Measurements from ENCODE around the gene UHRF2. TPM values are rescaled to one million over a fixed set of nuclear protein-coding genes. Genes with fewer than 3 reads are reported as not detected.
"Not testable (repeated sequence)": the region's sequence is repeated elsewhere in the genome, so short reads cannot be mapped to it uniquely, and the experiment has no call there.

The UHRF2 gene
- total RNA-seq = 100 to 1,000 TPM in 1 of 2 donors, 10 to 100 TPM in 1; 77.5 to 104 TPM
- 10 to 100 TPM; 37.7 to 55.4 TPM for polyA plus RNA-seq (ENCODE audit: insufficient read length in 2 of 2)
- long read RNA-seq, donor 1, partial matches to known transcripts = 0 of 6 reads
- long read RNA-seq, donor 1, other reads (novel, unspliced or antisense) = 0 of 6 reads
- long read RNA-seq, donor 2, partial matches to known transcripts = 0 of 1 reads
- long read RNA-seq, donor 2, other reads (novel, unspliced or antisense) = 0 of 1 reads
- long read RNA-seq, donor 3, partial matches to known transcripts = 0 of 2 reads
- long read RNA-seq, donor 3, other reads (novel, unspliced or antisense) = 0 of 2 reads
- long read RNA-seq, donor 4, partial matches to known transcripts = 0 of 4 reads
- long read RNA-seq, donor 4, other reads (novel, unspliced or antisense) = 0 of 4 reads

GRCh38 chr9:6412487-6413364 lies at the start of gene UHRF2:
Gene UHRF2 (plus strand): TSS chr9:6413199. CDS start chr9:6413491, 292 bp downstream.
- Histone ChIP-seq H3K4me3 (ENCODE audit: low read depth, low read length) (peak within 1 kb of the TSS; percentile 75), H3K4me1 (ENCODE audit: control insufficient read depth, insufficient read depth, low read length) (peaks cover 15% of the 10 kb centered on the region), H3K36me3 (ENCODE audit: control insufficient read depth, insufficient read depth, low read length) (peaks cover 4% of the 10 kb centered on the region), H3K27me3 (ENCODE audit: control insufficient read depth, insufficient read depth, low read length) (no peaks in the 10 kb centered on the region), H3K9me3 (ENCODE audit: control insufficient read depth, insufficient read depth, low read length) (no peaks in the 10 kb centered on the region), H3K27ac (ENCODE audit: low read depth, low read length) (peak within 1 kb of the TSS; percentile 97)
- under 1% methylated on average over 83 of the region's 88 CpGs for WGBS (ENCODE audit: insufficient coverage)
- peak; percentile 96 to 99 (median 96) for DNase-seq (ENCODE audit: low read depth in 4 of 6, low spot score in 6 of 6)

- no CpG with 5 or more reads among the region's 4 CpGs for WGBS (ENCODE audit: insufficient coverage)
- no peaks in the 10 kb centered on the region for H3K27me3 ChIP-seq (ENCODE audit: control insufficient read depth, insufficient read depth, low read length)
- H3K36me3 ChIP-seq (ENCODE audit: control insufficient read depth, insufficient read depth, low read length) = no peaks in the 10 kb centered on the region
- no peak overlapping the region for H3K4me3 ChIP-seq (ENCODE audit: low read depth, low read length)
- peaks cover 3% of the 10 kb centered on the region for H3K9me3 ChIP-seq (ENCODE audit: control insufficient read depth, insufficient read depth, low read length)
- H3K4me1 ChIP-seq (ENCODE audit: control insufficient read depth, insufficient read depth, low read length) = no peaks in the 10 kb centered on the region
- no peak overlapping the region for H3K27ac ChIP-seq (ENCODE audit: low read depth, low read length)
- DNase-seq (ENCODE audit: low read depth in 4 of 6, low spot score in 6 of 6) = no peak
Observed at GRCh38 chr9:6367128-6367890, 45.7 kb upstream of the UHRF2 start.

GRCh38 chr9:6368831-6369230 lies 44.2 kb upstream of the UHRF2 start:
- WGBS (ENCODE audit: insufficient coverage) = no CpG with 5 or more reads among the region's 2 CpGs

GRCh38 chr9:6381477-6382012 lies 31.5 kb upstream of the UHRF2 start:
- no CpG with 5 or more reads among the region's 4 CpGs for WGBS (ENCODE audit: insufficient coverage)
- not testable (repeated sequence) for H3K4me1 ChIP-seq (ENCODE audit: control insufficient read depth, insufficient read depth, low read length)

More at GRCh38 chr9:6368831-6369230, 44.2 kb upstream of the UHRF2 start:
- Histone ChIP-seq H3K27ac (ENCODE audit: low read depth, low read length) (no peak overlapping the region), H3K4me1 (ENCODE audit: control insufficient read depth, insufficient read depth, low read length) (no peaks in the 10 kb centered on the region), H3K27me3 (ENCODE audit: control insufficient read depth, insufficient read depth, low read length) (no peaks in the 10 kb centered on the region), H3K9me3 (ENCODE audit: control insufficient read depth, insufficient read depth, low read length) (peaks cover 3% of the 10 kb centered on the region), H3K36me3 (ENCODE audit: control insufficient read depth, insufficient read depth, low read length) (no peaks in the 10 kb centered on the region), H3K4me3 (ENCODE audit: low read depth, low read length) (no peak overlapping the region)
- DNase-seq (ENCODE audit: low read depth in 4 of 6, low spot score in 6 of 6) = no peak

GRCh38 chr9:6382681-6383080 lies 30.3 kb upstream of the UHRF2 start:
- Histone ChIP-seq H3K36me3 (ENCODE audit: control insufficient read depth, insufficient read depth, low read length) (no peaks in the 10 kb centered on the region), H3K27me3 (ENCODE audit: control insufficient read depth, insufficient read depth, low read length) (no peaks in the 10 kb centered on the region), H3K9me3 (ENCODE audit: control insufficient read depth, insufficient read depth, low read length) (no peaks in the 10 kb centered on the region), H3K4me3 (ENCODE audit: low read depth, low read length) (no peak overlapping the region), H3K27ac (ENCODE audit: low read depth, low read length) (no peak overlapping the region), H3K4me1 (ENCODE audit: control insufficient read depth, insufficient read depth, low read length) (no peaks in the 10 kb centered on the region)
- no peak for DNase-seq (ENCODE audit: low read depth in 4 of 6, low spot score in 6 of 6)
- no CpG with 5 or more reads among the region's 1 CpG for WGBS (ENCODE audit: insufficient coverage)

More at GRCh38 chr9:6381477-6382012, 31.5 kb upstream of the UHRF2 start:
- H3K9me3 ChIP-seq (ENCODE audit: control insufficient read depth, insufficient read depth, low read length); H3K27ac ChIP-seq (ENCODE audit: low read depth, low read length); H3K27me3 ChIP-seq (ENCODE audit: control insufficient read depth, insufficient read depth, low read length); H3K36me3 ChIP-seq (ENCODE audit: control insufficient read depth, insufficient read depth, low read length); H3K4me3 ChIP-seq (ENCODE audit: low read depth, low read length); DNase-seq (ENCODE audit: low read depth in 4 of 6, low spot score in 6 of 6): not testable (repeated sequence)

GRCh38 chr9:6383551-6384225 lies 29.3 kb upstream of the UHRF2 start:
- Histone ChIP-seq H3K4me1 (ENCODE audit: control insufficient read depth, insufficient read depth, low read length) (no peaks in the 10 kb centered on the region), H3K9me3 (ENCODE audit: control insufficient read depth, insufficient read depth, low read length) (no peaks in the 10 kb centered on the region), H3K27me3 (ENCODE audit: control insufficient read depth, insufficient read depth, low read length) (no peaks in the 10 kb centered on the region), H3K4me3 (ENCODE audit: low read depth, low read length) (no peak overlapping the region), H3K36me3 (ENCODE audit: control insufficient read depth, insufficient read depth, low read length) (no peaks in the 10 kb centered on the region), H3K27ac (ENCODE audit: low read depth, low read length) (no peak overlapping the region)
- no CpG with 5 or more reads among the region's 7 CpGs for WGBS (ENCODE audit: insufficient coverage)
- no peak for DNase-seq (ENCODE audit: low read depth in 4 of 6, low spot score in 6 of 6)

GRCh38 chr9:6384732-6385131 lies 28.3 kb upstream of the UHRF2 start:
- Histone ChIP-seq H3K9me3 (ENCODE audit: control insufficient read depth, insufficient read depth, low read length) (no peaks in the 10 kb centered on the region), H3K27ac (ENCODE audit: low read depth, low read length) (no peak overlapping the region), H3K4me1 (ENCODE audit: control insufficient read depth, insufficient read depth, low read length) (no peaks in the 10 kb centered on the region), H3K27me3 (ENCODE audit: control insufficient read depth, insufficient read depth, low read length) (no peaks in the 10 kb centered on the region), H3K4me3 (ENCODE audit: low read depth, low read length) (no peak overlapping the region), H3K36me3 (ENCODE audit: control insufficient read depth, insufficient read depth, low read length) (no peaks in the 10 kb centered on the region)
- no peak for DNase-seq (ENCODE audit: low read depth in 4 of 6, low spot score in 6 of 6)
- WGBS (ENCODE audit: insufficient coverage) = 80% methylated on average over 1 of the region's 2 CpGs

GRCh38 chr9:6399071-6399470 lies 13.9 kb upstream of the UHRF2 start:
- no peak overlapping the region for H3K4me3 ChIP-seq (ENCODE audit: low read depth, low read length)
- H3K4me1 ChIP-seq (ENCODE audit: control insufficient read depth, insufficient read depth, low read length) = no peaks in the 10 kb centered on the region
- 24% methylated on average over 2 of the region's 2 CpGs for WGBS (ENCODE audit: insufficient coverage)
- H3K36me3 ChIP-seq (ENCODE audit: control insufficient read depth, insufficient read depth, low read length) = no peaks in the 10 kb centered on the region
- no peaks in the 10 kb centered on the region for H3K27me3 ChIP-seq (ENCODE audit: control insufficient read depth, insufficient read depth, low read length)
- DNase-seq (ENCODE audit: low read depth in 4 of 6, low spot score in 6 of 6) = peak in 3 of 6 donors; percentile 25 to 62 (median 46)
- no peak overlapping the region for H3K27ac ChIP-seq (ENCODE audit: low read depth, low read length)
- H3K9me3 ChIP-seq (ENCODE audit: control insufficient read depth, insufficient read depth, low read length) = no peaks in the 10 kb centered on the region

GRCh38 chr9:6405371-6405770 lies 7.6 kb upstream of the UHRF2 start:
- Histone ChIP-seq H3K27me3 (ENCODE audit: control insufficient read depth, insufficient read depth, low read length) (no peaks in the 10 kb centered on the region), H3K4me3 (ENCODE audit: low read depth, low read length) (no peak overlapping the region), H3K4me1 (ENCODE audit: control insufficient read depth, insufficient read depth, low read length) (no peaks in the 10 kb centered on the region), H3K9me3 (ENCODE audit: control insufficient read depth, insufficient read depth, low read length) (no peaks in the 10 kb centered on the region), H3K36me3 (ENCODE audit: control insufficient read depth, insufficient read depth, low read length) (no peaks in the 10 kb centered on the region), H3K27ac (ENCODE audit: low read depth, low read length) (no peak overlapping the region)
- DNase-seq (ENCODE audit: low read depth in 4 of 6, low spot score in 6 of 6) = no peak
